ES-I3 (cell line): ENCODE data around the gene KCNAB2.

Source experiments
- H3K36me3 ChIP-seq: 2 replicates; pipeline ENCODE4 v1.6.1; 2013; ENCODE audit warnings: mild to moderate bottlenecking, low read length, control low read depth, moderate library complexity; ENCODE audit not compliant: insufficient read depth
- H3K4me1 ChIP-seq: 2 replicates; pipeline ENCODE4 v1.6.1; 2013; ENCODE audit warnings: mild to moderate bottlenecking, control low read depth, low read length; ENCODE audit not compliant: insufficient read depth
- H3K9ac ChIP-seq: 2 replicates; pipeline ENCODE4 v1.6.1; 2013; ENCODE audit warnings: low read depth, mild to moderate bottlenecking, low read length, moderate library complexity
- H3K9me3 ChIP-seq: 2 replicates; pipeline ENCODE4 v1.6.1; 2013; ENCODE audit warnings: mild to moderate bottlenecking, low read length, moderate library complexity; ENCODE audit not compliant: control insufficient read depth, insufficient read depth

Gene KCNAB2

GRCh38 chr1:6140413-6140812 lies 94.7 kb downstream of the KCNAB2 start:
- H3K4me1 ChIP-seq = no peaks in the 10 kb centered on the region
- no peaks in the 10 kb centered on the region for H3K9me3 ChIP-seq
- no peaks in the 10 kb centered on the region for H3K36me3 ChIP-seq
- H3K9ac ChIP-seq = no peak overlapping the region

GRCh38 chr1:6141592-6141991 lies 95.9 kb downstream of the KCNAB2 start:
- no peak overlapping the region for H3K9ac ChIP-seq

GRCh38 chr1:6142036-6142621 lies 96.4 kb downstream of the KCNAB2 start:
- Histone ChIP-seq H3K36me3 (no peaks in the 10 kb centered on the region), H3K9ac (no peak overlapping the region), H3K4me1 (no peaks in the 10 kb centered on the region), H3K9me3 (no peaks in the 10 kb centered on the region)

More at GRCh38 chr1:6141592-6141991, 95.9 kb downstream of the KCNAB2 start:
- Histone ChIP-seq H3K9me3 (no peaks in the 10 kb centered on the region), H3K4me1 (no peaks in the 10 kb centered on the region), H3K36me3 (no peaks in the 10 kb centered on the region)

- no peaks in the 10 kb centered on the region for H3K9me3 ChIP-seq
- no peaks in the 10 kb centered on the region for H3K4me1 ChIP-seq
- H3K36me3 ChIP-seq = no peaks in the 10 kb centered on the region
- no peak overlapping the region for H3K9ac ChIP-seq
Observed at GRCh38 chr1:6142734-6143133, 97.0 kb downstream of the KCNAB2 start.

- H3K9me3 ChIP-seq = no peaks in the 10 kb centered on the region
- H3K36me3 ChIP-seq = no peaks in the 10 kb centered on the region
- no peak overlapping the region for H3K9ac ChIP-seq
- no peaks in the 10 kb centered on the region; the same call in 1 of the 2 replicates for H3K4me1 ChIP-seq
Observed at GRCh38 chr1:6143395-6143794, 97.7 kb downstream of the KCNAB2 start.

GRCh38 chr1:6144175-6144574 lies 98.5 kb downstream of the KCNAB2 start:
- no peak overlapping the region for H3K9ac ChIP-seq
- no peaks in the 10 kb centered on the region; the same call in 1 of the 2 replicates for H3K4me1 ChIP-seq
- no peaks in the 10 kb centered on the region for H3K9me3 ChIP-seq
- H3K36me3 ChIP-seq = no peaks in the 10 kb centered on the region

- no peak overlapping the region for H3K9ac ChIP-seq
Observed at GRCh38 chr1:6144647-6145395, 99.1 kb downstream of the KCNAB2 start.

GRCh38 chr1:6145396-6145750 lies 99.7 kb downstream of the KCNAB2 start:
- Histone ChIP-seq H3K4me1 (no peaks in the 10 kb centered on the region; the same call in 1 of the 2 replicates), H3K9ac (no peak overlapping the region), H3K9me3 (no peaks in the 10 kb centered on the region), H3K36me3 (no peaks in the 10 kb centered on the region)

More at GRCh38 chr1:6144647-6145395, 99.1 kb downstream of the KCNAB2 start:
- no peaks in the 10 kb centered on the region for H3K36me3 ChIP-seq
- no peaks in the 10 kb centered on the region for H3K9me3 ChIP-seq
- H3K4me1 ChIP-seq = no peaks in the 10 kb centered on the region; the same call in 1 of the 2 replicates

- no peaks in the 10 kb centered on the region for H3K36me3 ChIP-seq
- H3K9me3 ChIP-seq = no peaks in the 10 kb centered on the region
- H3K9ac ChIP-seq = no peak overlapping the region
- H3K4me1 ChIP-seq = no peaks in the 10 kb centered on the region; the same call in 1 of the 2 replicates
Observed at GRCh38 chr1:6145864-6146410, 100.2 kb downstream of the KCNAB2 start.

- no peaks in the 10 kb centered on the region for H3K9me3 ChIP-seq
- no peaks in the 10 kb centered on the region; the same call in 1 of the 2 replicates for H3K4me1 ChIP-seq
- H3K9ac ChIP-seq = peak overlapping the region; percentile 19; the same call in 1 of the 2 replicates
- H3K36me3 ChIP-seq = no peaks in the 10 kb centered on the region
Observed at GRCh38 chr1:6148497-6149241, 103.0 kb downstream of the KCNAB2 start.

GRCh38 chr1:6149597-6149996 lies 103.9 kb downstream of the KCNAB2 start:
- Histone ChIP-seq H3K36me3 (no peaks in the 10 kb centered on the region), H3K9ac (no peak overlapping the region), H3K9me3 (no peaks in the 10 kb centered on the region), H3K4me1 (no peaks in the 10 kb centered on the region; the same call in 1 of the 2 replicates)

GRCh38 chr1:6150006-6150938 lies 104.6 kb downstream of the KCNAB2 start:
- no peak overlapping the region for H3K9ac ChIP-seq
- H3K9me3 ChIP-seq = no peaks in the 10 kb centered on the region
- H3K36me3 ChIP-seq = no peaks in the 10 kb centered on the region
- H3K4me1 ChIP-seq = no peaks in the 10 kb centered on the region; the same call in 1 of the 2 replicates
